ENCODE measurements around the gene YDJC.
"Not testable (repeated sequence)": the region's sequence is repeated elsewhere in the genome, so short reads cannot be mapped to it uniquely, and the experiment has no call there.

The YDJC gene

GRCh38 chr22:21629255-21630149 is at the start of gene YDJC:
YDJC (minus strand) TSS chr22:21630022; CDS start chr22:21630014, 8 bp downstream.
- H3K27ac ChIP-seq: peak within 1 kb of the TSS; percentile 89
- peak; percentile 62 for TF ChIP-seq CTCF (IDR thresholded peaks at IDR 0.05)
- TF ChIP-seq ZFX (IDR thresholded peaks at IDR 0.05; ENCODE audit: borderline replicate concordance): no peak

GRCh38 chr22:21679383-21679782 is 49.6 kb upstream of the YDJC start:
- TF ChIP-seq CTCF (IDR thresholded peaks at IDR 0.05) (no peak), ZFX (IDR thresholded peaks at IDR 0.05; ENCODE audit: borderline replicate concordance) (no peak)
- no peak overlapping the region for H3K27ac ChIP-seq

GRCh38 chr22:21678842-21679241 is 49.0 kb upstream of the YDJC start:
- H3K27ac ChIP-seq: not testable (repeated sequence)

GRCh38 chr22:21677606-21678443 is 48.0 kb upstream of the YDJC start:
- TF ChIP-seq ZFX (IDR thresholded peaks at IDR 0.05; ENCODE audit: borderline replicate concordance): no peak
- no peak for TF ChIP-seq CTCF (IDR thresholded peaks at IDR 0.05)
- no peak overlapping the region for H3K27ac ChIP-seq

GRCh38 chr22:21674638-21675245 is 44.9 kb upstream of the YDJC start:
- no peak for TF ChIP-seq CTCF (IDR thresholded peaks at IDR 0.05)
- TF ChIP-seq ZFX (IDR thresholded peaks at IDR 0.05; ENCODE audit: borderline replicate concordance): no peak
- H3K27ac ChIP-seq: no peak overlapping the region

GRCh38 chr22:21673534-21674321 is 43.9 kb upstream of the YDJC start:
- H3K27ac ChIP-seq: no peak overlapping the region
- TF ChIP-seq ZFX (IDR thresholded peaks at IDR 0.05; ENCODE audit: borderline replicate concordance) (no peak), CTCF (IDR thresholded peaks at IDR 0.05) (no peak)

- no peak overlapping the region for H3K27ac ChIP-seq
- TF ChIP-seq CTCF (IDR thresholded peaks at IDR 0.05): no peak
- no peak for TF ChIP-seq ZFX (IDR thresholded peaks at IDR 0.05; ENCODE audit: borderline replicate concordance)
Measured at GRCh38 chr22:21672107-21672629, 42.3 kb upstream of the YDJC start.

Data from 22Rv1 (cell line).